Activated naive CD8-positive, alpha-beta T cell treated with anti-CD3 and anti-CD28 coated beads, Interleukin-2, amount 50 U/mL, for 16 hours (primary cell): ENCODE measurements around the gene KCNS1.

Experiments
- DNase-seq: peaks from one replicate; pipeline ENCODE4 v3.0.0-alpha.2; 2020; ENCODE audit warnings: low read depth, low spot score

Gene KCNS1

GRCh38 chr20:45109634-45110033, 8.7 kb upstream of the KCNS1 start:
- no peak for DNase-seq

GRCh38 chr20:45105317-45105716, 4.4 kb upstream of the KCNS1 start:
- no peak for DNase-seq

GRCh38 chr20:45104786-45105185, 3.9 kb upstream of the KCNS1 start:
- no peak for DNase-seq

- DNase-seq: no peak
Measured at GRCh38 chr20:45103072-45103471, 2.1 kb upstream of the KCNS1 start.

GRCh38 chr20:45101333-45101850, 465 bp upstream of the KCNS1 start:
- DNase-seq: no peak

GRCh38 chr20:45098103-45098773, 2.7 kb downstream of the KCNS1 start:
- DNase-seq: no peak

- DNase-seq: no peak
Measured at GRCh38 chr20:45097485-45098102, 3.3 kb downstream of the KCNS1 start.

- no peak for DNase-seq
Measured at GRCh38 chr20:45096781-45097180, 4.1 kb downstream of the KCNS1 start.

- DNase-seq: peak; percentile 32
Measured at GRCh38 chr20:45095805-45096238, 5.1 kb downstream of the KCNS1 start.

- no peak for DNase-seq
Measured at GRCh38 chr20:45094864-45095574, 5.9 kb downstream of the KCNS1 start.

- no peak for DNase-seq
Measured at GRCh38 chr20:45094201-45094600, 6.7 kb downstream of the KCNS1 start.

GRCh38 chr20:45092898-45093297, 8.0 kb downstream of the KCNS1 start:
- DNase-seq: no peak

- DNase-seq: no peak
Measured at GRCh38 chr20:45091366-45091765, 9.6 kb downstream of the KCNS1 start.

GRCh38 chr20:45090481-45090880, 10.4 kb downstream of the KCNS1 start:
- no peak for DNase-seq

GRCh38 chr20:45088247-45088646, 12.7 kb downstream of the KCNS1 start:
- no peak for DNase-seq

GRCh38 chr20:45087814-45088213, 13.1 kb downstream of the KCNS1 start:
- DNase-seq: no peak

GRCh38 chr20:45087097-45087790, 13.7 kb downstream of the KCNS1 start:
- no peak for DNase-seq

GRCh38 chr20:45085867-45086266, 15.1 kb downstream of the KCNS1 start:
- DNase-seq: no peak

- no peak for DNase-seq
Measured at GRCh38 chr20:45085289-45085688, 15.6 kb downstream of the KCNS1 start.

- DNase-seq: no peak
Measured at GRCh38 chr20:45083127-45083526, 17.8 kb downstream of the KCNS1 start.

- DNase-seq: no peak
Measured at GRCh38 chr20:45082468-45082867, 18.5 kb downstream of the KCNS1 start.
